ENCODE measurements around the gene CCDC188. TPM values are rescaled to one million over a fixed set of nuclear protein-coding genes. Genes with fewer than 3 reads are reported as not detected.

The CCDC188 gene
- total and polyA plus RNA-seq, 2 of the 8 experiments (the other 6 are each of a cell fraction or from before 2014, with no cell fraction given), result not detected

DNA sequence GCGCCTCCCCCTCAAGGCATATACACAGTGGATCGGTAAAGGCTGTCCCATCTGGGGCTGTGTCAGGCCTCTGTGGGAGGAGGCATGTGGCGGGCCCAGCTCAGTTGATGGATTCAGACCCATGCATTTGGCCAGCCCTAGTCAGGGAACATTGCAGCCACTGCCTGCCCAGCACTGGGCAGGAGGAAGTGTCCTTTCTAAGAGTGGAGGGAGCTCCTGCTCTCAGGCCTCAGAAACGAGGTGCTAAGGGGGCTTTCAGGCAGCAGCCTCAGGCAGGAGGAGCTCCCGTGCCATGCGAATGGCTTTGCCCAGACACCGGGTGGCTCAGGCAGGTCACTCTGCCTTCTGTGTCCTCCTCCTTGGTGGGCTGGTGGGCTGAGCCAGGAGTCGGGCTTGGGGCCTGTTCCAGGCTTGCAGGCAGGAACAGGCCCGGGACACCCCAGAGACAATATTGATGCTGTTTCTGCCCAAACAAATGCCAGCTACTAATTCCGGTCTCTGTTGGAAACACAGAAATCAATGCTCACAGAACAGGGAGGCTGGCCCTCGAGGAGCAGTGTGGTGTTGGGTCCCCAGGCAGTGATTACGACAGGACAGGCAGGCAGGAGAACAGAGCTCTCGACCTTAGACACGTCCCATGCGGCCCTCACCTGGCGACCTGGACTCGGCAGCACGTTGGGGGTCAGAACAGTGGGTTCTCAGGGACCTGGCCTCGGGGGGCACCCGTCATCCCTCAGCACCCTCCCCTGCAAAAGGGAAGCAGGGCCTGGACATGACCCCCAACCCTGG lies 42.3 kb upstream of the CCDC188 start (continued):
- no peak for TF ChIP-seq TAF7 (optimal IDR thresholded peaks at IDR 0.05; ENCODE audit: borderline replicate concordance, low read depth, low read length)
